Activated CD8-positive, alpha-beta T cell treated with anti-CD3 and anti-CD28 coated beads for 36 hours (primary cell): ENCODE data around the gene PDLIM7. TPM values are rescaled to one million over a fixed set of nuclear protein-coding genes. Genes with fewer than 3 reads are reported as not detected.

Experiments
- ATAC-seq: fragments of 200-7000 bp; cut with Tn5 transposase; one replicate; pipeline ENCODE4 v1.10.0; 2021; ENCODE audit warnings: mild to moderate bottlenecking, moderate library complexity
- CTCF ChIA-PET: fragments of 350-600 bp; sonication (Branson Sonifier 250); formaldehyde crosslinking; loops from one replicate; lab custom pipeline; 2021; ENCODE audit warnings: antibody characterized with exemption; lab: Charles Lee
- POLR2A ChIA-PET: fragments of 350-600 bp; sonication (Branson Sonifier 250); formaldehyde crosslinking; loops from one replicate; lab custom pipeline; 2021; ENCODE audit warnings: antibody characterized with exemption; lab: Charles Lee
- DNase-seq: peaks from one replicate; pipeline ENCODE4 v3.0.0-alpha.2; 2020
- H3K27ac Mint-ChIP-seq: one replicate; pipeline ENCODE4 v1.8.0; 2021; ENCODE audit warnings: mild to moderate bottlenecking, mixed read lengths
- H3K27me3 Mint-ChIP-seq: one replicate; pipeline ENCODE4 v1.8.0; 2021; ENCODE audit warnings: mixed read lengths
- H3K36me3 Mint-ChIP-seq: one replicate; pipeline ENCODE4 v1.8.0; 2021; ENCODE audit warnings: low read depth, mixed read lengths
- H3K4me1 Mint-ChIP-seq: one replicate; pipeline ENCODE4 v1.8.0; 2021; ENCODE audit warnings: low read depth, mixed read lengths
- H3K4me3 Mint-ChIP-seq: one replicate; pipeline ENCODE4 v1.8.0; 2021; ENCODE audit warnings: mild to moderate bottlenecking, moderate library complexity, mixed read lengths
- H3K9me3 Mint-ChIP-seq: one replicate; pipeline ENCODE4 v1.8.0; 2021; ENCODE audit warnings: mixed read lengths
- CTCF ChIP-seq: fragments of 200-600 bp; IDR thresholded peaks from one replicate; pipeline ENCODE4 v1.8.0; 2022; ENCODE audit warnings: antibody characterized with exemption, mild to moderate bottlenecking
- intact Hi-C: fragments of 100-400 bp; cut with micrococcal nuclease; formaldehyde crosslinking; loops from one replicate; pipeline ENCODE4 v1.10.0; 2022
- total RNA-seq, 2 experiments: library from RNA; stranded (reverse); gene quantifications; one replicate each; pipeline ENCODE4 v1.2.3, GENCODE V29; 2021

PDLIM7 gene
- total RNA-seq, 2 experiments from 2014 or later: 68.4 to 73.0 TPM

DNA sequence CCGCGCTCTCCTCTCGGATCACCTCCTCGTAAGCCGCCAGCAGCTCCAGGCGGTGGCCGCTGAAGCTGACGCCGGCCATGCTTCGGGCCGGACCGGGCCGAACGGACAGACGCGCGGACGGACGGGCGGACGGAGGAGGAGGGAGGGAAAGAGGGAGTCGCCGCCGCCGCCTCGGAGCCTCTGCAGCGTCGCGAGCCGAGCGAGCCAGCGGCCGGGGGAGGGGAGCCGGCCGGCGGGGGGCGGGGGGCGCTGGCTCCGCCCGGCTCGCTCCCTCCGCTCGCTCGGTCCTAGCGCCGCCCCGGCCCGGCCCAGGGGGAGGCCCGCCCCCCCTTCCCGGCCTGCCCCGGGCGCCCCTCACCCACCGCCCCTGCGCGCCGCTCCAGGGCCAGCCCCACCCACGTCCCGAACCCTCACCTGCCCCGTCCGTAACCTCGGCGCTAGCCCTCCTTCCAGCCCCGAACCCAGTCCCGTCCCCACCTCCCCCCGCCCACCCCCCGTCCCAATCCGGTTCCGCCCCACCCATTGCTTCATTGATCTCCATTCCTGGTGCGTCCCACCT is 23.9 kb downstream of the PDLIM7 start, which contains the start of gene DBN1:
TSS of gene DBN1 (minus strand) at position 192 of the 559 bp plus-strand sequence. CDS start at position 79, 113 bp downstream.
- peaks cover 60% of the 10 kb centered on the region for H3K4me1 Mint-ChIP-seq
- TF ChIP-seq CTCF: no peak
- CTCF ChIA-PET: interaction anchor here (1.3 to 2.5 kb wide), 6 partner anchors 10 to 70 kb away, joined by 4 to 20 read pairs (median 11); no protein-coding TSS in a partner anchor
- POLR2A ChIA-PET: interaction anchor here (1.0 to 22.8 kb wide), 6 partner anchors 8 to 112 kb away, joined by 3 to 294 read pairs (median 4); partner anchors contain the start of genes PDLIM7 and PRR7
- intact Hi-C loops: no loop called here
- peak within 1 kb of the TSS; percentile 80 for H3K4me3 Mint-ChIP-seq
- H3K27ac Mint-ChIP-seq: peak within 1 kb of the TSS; percentile 82
- no peaks in the 10 kb centered on the region for H3K9me3 Mint-ChIP-seq
- ATAC-seq (peak; percentile 35), DNase-seq (peak; percentile 54)
- H3K27me3 Mint-ChIP-seq: no peaks in the 10 kb centered on the region
- peaks cover 26% of the 10 kb centered on the region for H3K36me3 Mint-ChIP-seq

DNA sequence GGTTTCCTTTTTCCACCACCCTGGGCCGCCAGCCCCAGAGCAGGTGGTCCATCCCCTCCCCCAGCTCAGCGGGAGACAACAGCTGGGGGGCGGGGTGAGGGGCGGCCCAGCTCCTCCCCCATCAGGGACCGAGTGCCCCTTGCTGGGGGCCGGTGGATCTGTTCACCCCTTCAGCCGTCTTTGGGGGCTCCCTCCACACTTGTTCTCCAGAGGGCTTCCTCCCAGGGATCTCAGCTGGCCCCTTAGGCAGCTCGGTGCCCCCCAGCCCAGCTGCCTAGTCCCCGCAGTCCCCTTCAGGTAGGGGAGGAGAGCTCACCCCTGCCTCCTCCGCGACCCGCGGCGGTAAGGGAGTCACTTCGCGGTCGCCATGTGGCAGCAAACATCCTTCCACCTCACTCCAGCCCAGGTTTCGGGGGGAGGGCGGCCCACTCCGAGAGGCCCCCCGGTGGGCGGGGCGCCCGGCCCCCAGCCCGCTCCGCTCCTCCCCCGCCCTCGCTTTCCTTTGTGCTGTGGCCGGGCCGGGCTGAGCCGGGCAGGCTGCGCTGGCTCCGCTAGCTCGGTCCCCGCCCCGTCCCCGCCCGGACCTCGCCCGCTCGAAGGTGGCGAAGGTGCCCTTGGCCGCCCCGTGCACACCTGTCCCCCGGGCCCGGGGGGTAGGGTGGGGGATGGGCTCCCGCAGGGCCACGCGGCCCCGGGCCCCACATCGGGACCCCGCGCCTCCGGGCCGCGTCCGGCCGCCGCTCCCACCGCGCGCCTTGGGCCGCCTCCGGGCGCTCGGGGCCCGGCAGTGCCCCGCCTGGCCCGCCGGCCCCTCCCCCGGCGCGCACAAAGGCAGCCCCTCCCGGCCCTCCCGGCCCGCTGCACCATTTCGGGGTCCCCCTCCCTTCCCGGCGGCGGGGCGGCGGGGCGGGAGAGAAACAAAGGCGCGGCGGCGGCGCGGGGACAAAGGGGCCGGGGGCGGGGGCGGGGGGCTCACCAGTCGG is 24.7 kb downstream of the PDLIM7 start:
- no peaks in the 10 kb centered on the region for H3K9me3 Mint-ChIP-seq
- peak overlapping the region; percentile 80 for H3K4me3 Mint-ChIP-seq
- DNase-seq (peak; percentile 91), ATAC-seq (peak; percentile 65)
- ChIA-PET CTCF (interaction anchor here (1.1 to 5.1 kb wide), 9 partner anchors 9 to 82 kb away, joined by 3 to 24 read pairs (median 7); no protein-coding TSS in a partner anchor), POLR2A (interaction anchor here (1.0 to 22.8 kb wide), 13 partner anchors 7 to 163 kb away, joined by 3 to 294 read pairs (median 4); partner anchors contain the start of genes PDLIM7 and PRR7)
- peak overlapping the region; percentile 91 for H3K27ac Mint-ChIP-seq
- peaks cover 31% of the 10 kb centered on the region for H3K36me3 Mint-ChIP-seq
- H3K4me1 Mint-ChIP-seq: peaks cover 53% of the 10 kb centered on the region
- no peaks in the 10 kb centered on the region for H3K27me3 Mint-ChIP-seq
- intact Hi-C loops: no loop called here
- TF ChIP-seq CTCF: no peak

DNA sequence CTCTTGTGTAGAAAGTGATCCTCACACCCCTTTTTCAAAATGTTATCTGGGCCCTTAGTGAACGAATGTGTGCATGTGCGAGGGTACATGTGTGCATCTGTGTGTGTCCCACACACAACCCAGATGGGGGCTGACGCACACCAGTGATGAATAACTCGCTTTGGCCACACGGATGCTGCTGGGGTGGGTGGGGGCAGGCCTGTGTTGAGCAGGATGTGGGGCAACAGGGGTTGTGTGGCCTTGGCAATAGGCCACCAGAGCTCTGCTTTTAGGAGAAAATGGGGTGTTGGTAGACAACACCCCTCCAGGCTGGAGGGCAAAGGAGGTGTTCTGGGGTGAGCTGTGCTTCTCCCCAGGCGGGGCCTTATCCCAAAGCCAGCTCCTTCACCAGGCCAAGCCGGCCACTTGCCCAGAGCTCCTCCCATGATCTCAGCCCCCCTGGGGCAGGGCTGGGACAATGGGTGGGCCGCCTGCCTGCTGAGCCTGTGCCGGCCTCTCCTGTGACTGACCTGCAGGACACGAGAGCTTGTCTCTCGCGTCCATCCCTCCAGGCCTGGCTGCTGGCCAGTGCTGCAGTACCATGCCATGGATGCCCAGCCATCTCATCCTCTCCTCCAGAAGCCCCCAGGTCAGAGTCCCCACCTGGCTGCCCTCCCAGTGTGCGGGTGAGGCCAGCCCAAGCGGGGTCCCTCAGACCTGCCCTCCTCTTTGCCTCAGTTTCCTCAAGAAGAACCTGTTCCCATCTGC is 25.6 kb downstream of the PDLIM7 start:
- intact Hi-C loops: no loop called here
- POLR2A ChIA-PET: interaction anchor here (0.6 to 22.8 kb wide), 14 partner anchors 8 to 162 kb away, joined by 3 to 294 read pairs (median 4); partner anchors contain the start of genes PDLIM7, PRR7 and RGS14
- peak; percentile 91 for DNase-seq
- H3K4me1 Mint-ChIP-seq: peaks cover 48% of the 10 kb centered on the region
- no peak for TF ChIP-seq CTCF
- H3K4me3 Mint-ChIP-seq: peak overlapping the region; percentile 80
- H3K27ac Mint-ChIP-seq: peak overlapping the region; percentile 91
- ATAC-seq: peak; percentile 64
- H3K27me3 Mint-ChIP-seq: no peaks in the 10 kb centered on the region
- no peaks in the 10 kb centered on the region for H3K9me3 Mint-ChIP-seq
- H3K36me3 Mint-ChIP-seq: peaks cover 41% of the 10 kb centered on the region
- CTCF ChIA-PET: interaction anchor here (1.1 to 5.1 kb wide), 10 partner anchors 8 to 121 kb away, joined by 3 to 24 read pairs (median 7); partner anchors contain the start of gene TMED9

- POLR2A ChIA-PET: interaction anchor here (0.6 to 22.8 kb wide), 13 partner anchors 9 to 161 kb away, joined by 3 to 294 read pairs (median 4); partner anchors contain the start of genes PDLIM7, PRR7 and RGS14
- intact Hi-C loops: no loop called here
- DNase-seq (peak; percentile 34), ATAC-seq (no peak)
- Mint-ChIP-seq H3K27ac (peak overlapping the region; percentile 91), H3K36me3 (peaks cover 49% of the 10 kb centered on the region), H3K9me3 (no peaks in the 10 kb centered on the region), H3K27me3 (no peaks in the 10 kb centered on the region), H3K4me1 (peaks cover 41% of the 10 kb centered on the region), H3K4me3 (peak overlapping the region; percentile 80)
- TF ChIP-seq CTCF: no peak
- CTCF ChIA-PET: interaction anchor here (0.9 to 5.1 kb wide), 12 partner anchors 8 to 161 kb away, joined by 3 to 24 read pairs (median 6); partner anchors contain the start of genes PDLIM7 and TMED9
These were observed 26.5 kb downstream of the PDLIM7 start for GRCh38 chr5:177470759-177471536.
